Adrenal gland (tissue), 12 donors: ENCODE results near the gene DIP2A. TPM values are rescaled to one million over a fixed set of nuclear protein-coding genes. Genes with fewer than 3 reads are reported as not detected.

Source experiments
- DNase-seq, 7 donors: peaks; one replicate each; pipeline ENCODE4 v3.0.0-alpha.2; 2019 to 2020
- H3K27ac ChIP-seq, 5 donors: fragments of 200-600 bp; sonication (generic) in 4 of 5; 1 replicate in 3 of 5; 2 replicates in 2 of 5; pipeline versions ENCODE4 v1.5.1 to v1.8.0; 2016 to 2020; ENCODE audit warnings: mild to moderate bottlenecking in 1 of 5
- H3K27me3 ChIP-seq: fragments of 200-600 bp; 2 replicates; pipeline ENCODE4 v1.8.0; 2021
- H3K36me3 ChIP-seq, 2 donors: fragments of 200-600 bp; replicated peaks in 1 of 2; 1 replicate in 1 of 2; 2 replicates in 1 of 2; pipeline versions ENCODE4 v1.5.1 to v1.8.0; 2018 to 2022
- H3K4me1 ChIP-seq, 2 donors: fragments of 200-600 bp; replicated peaks in 1 of 2; 1 replicate in 1 of 2; 2 replicates in 1 of 2; pipeline versions ENCODE4 v1.5.1 to v1.8.0; 2018 to 2021
- H3K4me3 ChIP-seq, 4 donors: fragments of 200-600 bp; sonication (generic) in 3 of 4; one replicate each; pipeline ENCODE4 v1.5.1; 2016 to 2018
- H3K9me3 ChIP-seq, 3 donors: fragments of 200-600 bp; sonication (generic) in 1 of 3; replicated peaks in 1 of 3; 1 replicate in 2 of 3; 2 replicates in 1 of 3; pipeline versions ENCODE4 v1.5.1 to v1.8.0; 2016 to 2021
- POLR2A ChIP-seq, 2 donors: fragments of 450-650 bp; IDR thresholded peaks; one replicate each; pipeline ENCODE4 v1.6.1; 2017; ENCODE audit warnings: antibody characterized with exemption in 2 of 2, mild to moderate bottlenecking in 2 of 2, moderate library complexity in 1 of 2
- WGBS, 4 donors: extraction: QIAGEN DNeasy Blood & Tissue Kit in 2 of 4; methylation state at CpG; one replicate each; pipeline versions ENCODE4 v1.1.5 to v1.1.7; 2013 to 2017; 5-methylcytosine and 5-hydroxymethylcytosine counted together
- intact Hi-C, 2 donors: fragments of 100-400 bp; cut with DNase I; formaldehyde crosslinking; loops; one replicate each; pipeline versions ENCODE4 v1.14.1 to v1.15.0; 2022 to 2023
- polyA plus RNA-seq, 3 donors: library from polyadenylated mRNA; stranded (reverse); fragments of 200-250 nt in 2 of 3; fragments of 350-450 nt in 1 of 3; fragmentation: Illumina TruSeq in 1 of 3; extraction: RNeasy Lipid Tissue Mini Kit (QIAGEN cat#74804) in 1 of 3; gene quantifications; one replicate each; pipeline ENCODE4 v1.2.3, GENCODE V29; 2013 to 2014
- total RNA-seq, 9 donors: library from RNA; depleted of rRNA in 4 of 9; stranded (reverse); fragments of >200 nt in 4 of 9; fragments of 120-200 nt in 1 of 9; fragmentation: NEBNext Ultra II Directional in 1 of 9; extraction: Animal tissue kit (Norgen Biotek cat#: 25700) in 1 of 9; gene quantifications; one replicate each; pipeline versions ENCODE4 v1.1.0 to v1.2.4, GENCODE V29; 2013 to 2023
- TF ChIP-seq, protein P1 (sequence below), 6 experiments: fragments of 450-650 bp in 4 of 6; fragments of 200-600 bp in 2 of 6; sonication (generic) in 1 of 6; IDR thresholded peaks; 1 replicate in 5 of 6; 2 replicates in 1 of 6; pipeline versions ENCODE4 v1.5.1 to v1.8.0; 2016 to 2021; ENCODE audit warnings: antibody characterized with exemption in 6 of 6, mild to moderate bottlenecking in 2 of 6, moderate library complexity in 1 of 6
- donor health status: healthy with polysubstance abuse.
- donor health status: Bipolar disorder and iron deficiency.
- donor health status: DM: yes; HTN: yes; CAD: no.
- donor health status: DM: no; HTN: no; CAD: no.
- donor health status: DM: no; HTN: no; CAD: no.
- donor health status: DM: yes; HTN: yes; CAD: no.

Gene DIP2A
- total and polyA plus RNA-seq, 12 donors: 22.0 to 61.7 (median 35.4) TPM

DNA sequence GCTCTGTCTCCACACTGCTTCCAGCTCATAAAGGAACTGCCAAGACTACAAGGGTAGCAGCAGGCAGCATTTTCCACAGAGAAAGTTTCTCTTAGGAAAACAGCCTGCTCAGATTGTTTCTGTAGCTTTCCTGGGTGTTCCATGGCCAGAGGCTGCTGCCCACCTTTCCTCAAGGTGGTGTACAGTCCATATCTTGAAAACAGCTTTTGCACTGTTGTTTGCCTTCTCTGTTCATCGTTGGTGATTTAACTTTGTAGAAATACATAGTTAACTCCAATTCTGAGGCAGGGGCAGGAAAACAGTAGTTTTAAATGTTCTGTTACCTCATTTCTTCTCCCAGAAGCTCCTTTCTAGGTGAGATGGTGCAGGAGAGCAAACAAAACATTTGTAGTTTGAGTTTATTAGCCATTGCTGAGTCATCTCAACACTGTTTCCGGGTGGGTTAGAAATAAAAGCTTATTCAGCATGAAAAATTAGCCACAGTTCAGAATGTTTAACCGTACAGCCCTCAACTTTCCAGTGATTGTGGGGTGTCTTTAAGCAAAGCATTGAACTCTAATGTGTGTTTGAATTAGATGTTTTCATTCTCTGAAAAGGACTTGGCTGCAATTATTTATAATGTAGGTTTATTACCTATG lies 41.7 kb downstream of the DIP2A start:
- peaks cover 0 to 44% of the 10 kb centered on the region in 2 donors for H3K36me3 ChIP-seq
- H3K4me1 ChIP-seq: peaks cover 0 to 15% of the 10 kb centered on the region in 2 donors
- intact Hi-C loops: no loop called here
- H3K4me3 ChIP-seq: no peak overlapping the region
- 29 to 41% (median 39%) methylated on average over 3 of the region's 3 CpGs for WGBS, 4 donors
- DNase-seq: no peak
- H3K27ac ChIP-seq: peak overlapping the region in 1 of 5 donors; percentile 23
- H3K27me3 ChIP-seq: no peaks in the 10 kb centered on the region
- TF ChIP-seq, protein P1, sequence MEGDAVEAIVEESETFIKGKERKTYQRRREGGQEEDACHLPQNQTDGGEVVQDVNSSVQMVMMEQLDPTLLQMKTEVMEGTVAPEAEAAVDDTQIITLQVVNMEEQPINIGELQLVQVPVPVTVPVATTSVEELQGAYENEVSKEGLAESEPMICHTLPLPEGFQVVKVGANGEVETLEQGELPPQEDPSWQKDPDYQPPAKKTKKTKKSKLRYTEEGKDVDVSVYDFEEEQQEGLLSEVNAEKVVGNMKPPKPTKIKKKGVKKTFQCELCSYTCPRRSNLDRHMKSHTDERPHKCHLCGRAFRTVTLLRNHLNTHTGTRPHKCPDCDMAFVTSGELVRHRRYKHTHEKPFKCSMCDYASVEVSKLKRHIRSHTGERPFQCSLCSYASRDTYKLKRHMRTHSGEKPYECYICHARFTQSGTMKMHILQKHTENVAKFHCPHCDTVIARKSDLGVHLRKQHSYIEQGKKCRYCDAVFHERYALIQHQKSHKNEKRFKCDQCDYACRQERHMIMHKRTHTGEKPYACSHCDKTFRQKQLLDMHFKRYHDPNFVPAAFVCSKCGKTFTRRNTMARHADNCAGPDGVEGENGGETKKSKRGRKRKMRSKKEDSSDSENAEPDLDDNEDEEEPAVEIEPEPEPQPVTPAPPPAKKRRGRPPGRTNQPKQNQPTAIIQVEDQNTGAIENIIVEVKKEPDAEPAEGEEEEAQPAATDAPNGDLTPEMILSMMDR (IDR thresholded peaks at IDR 0.05): no peak
- no peak for TF ChIP-seq POLR2A (IDR thresholded peaks at IDR 0.05)
- H3K9me3 ChIP-seq: no peaks in the 10 kb centered on the region

DNA sequence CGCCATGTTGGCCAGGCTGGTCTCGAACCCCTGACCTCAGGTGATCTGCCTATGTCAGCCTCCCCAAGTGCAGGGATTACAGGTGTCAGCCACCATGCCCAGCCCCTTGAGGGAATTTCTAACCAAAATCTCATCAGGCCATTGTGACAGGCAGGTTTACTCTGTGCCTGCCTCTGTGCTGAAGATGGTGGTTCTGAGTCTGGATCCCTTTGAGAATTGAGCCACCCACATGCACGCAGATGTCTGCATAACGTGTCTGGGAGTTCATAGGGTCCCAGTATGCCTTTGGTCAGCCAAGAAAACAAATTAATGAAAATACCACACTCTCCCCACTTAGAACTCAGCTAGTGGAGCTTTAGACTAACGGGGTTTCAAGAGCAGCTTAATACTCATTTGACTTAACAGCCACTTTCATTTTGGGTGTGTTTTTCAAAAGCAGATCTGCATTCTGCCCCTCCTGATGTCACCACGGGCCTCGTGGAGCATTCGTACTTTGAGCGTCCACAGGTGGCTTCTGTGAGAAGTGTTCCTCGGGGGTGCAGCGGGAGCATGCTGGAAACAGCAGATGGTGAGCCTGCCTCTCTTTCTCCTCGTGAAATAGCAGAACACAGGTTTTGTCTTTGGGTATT lies 45.3 kb downstream of the DIP2A start:
- no peak overlapping the region for H3K4me3 ChIP-seq
- 87 to 90% (median 90%) methylated on average over 12 of the region's 12 CpGs for WGBS, 4 donors
- DNase-seq: no peak
- no peak overlapping the region for H3K27ac ChIP-seq
- H3K36me3 ChIP-seq: peaks cover 0 to 26% of the 10 kb centered on the region in 2 donors
- TF ChIP-seq, protein P1 (IDR thresholded peaks at IDR 0.05): no peak
- no peak for TF ChIP-seq POLR2A (IDR thresholded peaks at IDR 0.05)
- H3K27me3 ChIP-seq: no peaks in the 10 kb centered on the region
- intact Hi-C loops: no loop called here
- peaks cover 0 to 15% of the 10 kb centered on the region in 2 donors for H3K4me1 ChIP-seq
- H3K9me3 ChIP-seq: no peaks in the 10 kb centered on the region

DNA sequence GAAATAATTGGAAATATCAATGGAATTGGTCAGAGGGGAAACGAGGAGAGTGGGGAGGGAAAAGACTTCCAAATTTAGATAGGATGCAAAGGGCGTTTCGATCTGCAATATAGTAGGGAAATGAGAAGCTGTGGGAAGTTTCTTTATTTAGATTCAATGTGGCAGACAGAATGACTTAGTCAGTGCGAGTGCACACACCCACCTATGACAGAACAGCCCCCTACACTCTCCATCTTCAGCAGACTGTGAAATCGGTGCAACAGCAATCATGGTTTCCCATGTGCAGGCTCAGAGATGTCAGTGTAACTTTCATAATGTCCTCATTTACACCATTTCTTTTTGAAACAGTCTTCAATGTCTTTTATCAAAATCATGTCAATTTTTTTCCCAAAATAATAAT lies 46.0 kb downstream of the DIP2A start:
- Histone ChIP-seq H3K4me1 (peaks cover 0 to 15% of the 10 kb centered on the region in 2 donors), H3K4me3 (no peak overlapping the region), H3K27me3 (no peaks in the 10 kb centered on the region), H3K9me3 (no peaks in the 10 kb centered on the region), H3K27ac (no peak overlapping the region), H3K36me3 (peaks cover 0 to 26% of the 10 kb centered on the region in 2 donors)
- intact Hi-C loops: no loop called here
- DNase-seq: no peak
- TF ChIP-seq, protein P1 (IDR thresholded peaks at IDR 0.05): no peak
- no peak for TF ChIP-seq POLR2A (IDR thresholded peaks at IDR 0.05)
- 72 to 84% (median 80%) methylated on average over 5 of the region's 5 CpGs for WGBS, 4 donors

DNA sequence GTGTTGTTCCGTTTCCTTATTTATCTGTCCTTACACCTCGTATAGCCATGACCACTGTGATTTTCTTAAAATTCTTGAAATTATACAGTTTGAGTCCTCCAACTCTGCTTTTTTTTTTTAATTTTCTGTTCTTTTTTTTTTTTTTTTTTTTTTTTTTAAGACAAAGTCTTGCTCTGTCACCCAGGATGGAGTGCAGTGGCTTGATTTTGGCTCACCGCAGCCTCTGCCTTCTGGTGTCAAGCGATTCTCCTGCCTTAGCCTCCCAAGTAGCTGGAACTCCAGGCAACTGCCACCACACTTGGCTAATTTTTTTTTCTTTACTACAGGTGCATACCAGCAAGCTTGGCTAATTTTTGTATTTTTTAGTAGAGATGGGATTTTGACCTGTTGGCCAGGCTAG lies 48.9 kb downstream of the DIP2A start:
- H3K27me3 ChIP-seq: no peaks in the 10 kb centered on the region
- H3K9me3 ChIP-seq: no peaks in the 10 kb centered on the region
- intact Hi-C loops: no loop called here
- no peak overlapping the region for H3K27ac ChIP-seq
- WGBS, 4 donors: 81 to 96% (median 86%) methylated on average over 4 of the region's 4 CpGs
- H3K36me3 ChIP-seq: peaks cover 0 to 49% of the 10 kb centered on the region in 2 donors
- no peak overlapping the region for H3K4me3 ChIP-seq
- DNase-seq: no peak
- TF ChIP-seq, protein P1 (IDR thresholded peaks at IDR 0.05): no peak
- no peak for TF ChIP-seq POLR2A (IDR thresholded peaks at IDR 0.05)
- H3K4me1 ChIP-seq: no peaks in the 10 kb centered on the region
